Medulla oblongata (tissue), 1 donor: ENCODE data around the gene SPATA6L.

ENCODE experiments used
- DNase-seq: peaks from one replicate; pipeline ENCODE4 v3.0.0-alpha.2; 2015; ENCODE audit errors: extremely low spot score

SPATA6L gene, protein sequence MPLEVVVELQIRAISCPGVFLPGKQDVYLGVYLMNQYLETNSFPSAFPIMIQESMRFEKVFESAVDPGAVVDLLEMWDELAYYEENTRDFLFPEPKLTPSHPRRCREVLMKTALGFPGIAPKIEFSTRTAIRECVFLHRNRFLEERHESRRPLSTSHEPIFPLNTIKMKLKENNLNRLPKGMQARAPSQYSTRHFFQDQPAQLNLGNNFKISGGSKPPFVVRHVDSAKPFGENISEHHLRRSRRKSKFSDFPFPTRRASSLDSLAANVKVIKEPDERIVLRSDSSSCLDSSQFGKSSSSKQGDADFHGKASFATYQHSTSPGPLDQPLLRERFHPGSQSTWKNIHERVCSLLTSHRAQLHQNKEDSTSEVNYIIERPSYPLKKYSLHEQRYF

DNA sequence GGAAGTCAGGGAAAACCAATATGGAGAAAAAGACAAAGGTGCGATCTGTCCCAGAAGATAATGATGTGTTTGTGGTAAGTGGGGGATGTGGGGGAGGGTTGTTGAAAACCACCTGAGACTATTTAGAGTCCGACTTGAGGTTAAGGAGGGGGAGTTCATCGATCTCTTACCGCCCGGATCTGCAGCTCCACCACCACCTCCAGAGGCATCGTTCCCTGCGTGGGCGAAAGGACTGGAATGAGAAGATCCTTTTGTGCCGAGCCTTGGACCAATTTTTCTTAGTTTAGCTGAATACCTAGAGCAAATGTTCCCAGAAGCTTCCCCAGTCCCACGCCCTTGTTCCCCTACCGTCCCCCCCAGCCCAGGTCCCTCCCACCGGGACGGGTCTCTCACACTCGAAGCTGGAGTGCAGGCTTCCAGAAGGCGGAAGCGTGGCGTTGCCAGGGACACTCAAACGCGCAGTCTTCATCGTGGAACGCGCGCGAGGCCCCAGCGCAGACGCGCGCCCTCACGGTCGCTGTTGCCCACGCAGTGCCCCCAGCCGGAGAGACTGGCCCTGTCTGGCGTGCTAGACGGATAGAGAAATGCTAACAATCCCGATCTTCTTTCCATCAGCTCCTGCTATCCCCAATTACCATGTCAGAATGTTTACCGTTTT is at the start of gene SPATA6L:
Gene SPATA6L, minus strand, starts transcription at position 439 of the 658 bp plus-strand sequence. Its CDS starts 230 bp downstream, at position 209.
- peak; percentile 79 for DNase-seq

DNA sequence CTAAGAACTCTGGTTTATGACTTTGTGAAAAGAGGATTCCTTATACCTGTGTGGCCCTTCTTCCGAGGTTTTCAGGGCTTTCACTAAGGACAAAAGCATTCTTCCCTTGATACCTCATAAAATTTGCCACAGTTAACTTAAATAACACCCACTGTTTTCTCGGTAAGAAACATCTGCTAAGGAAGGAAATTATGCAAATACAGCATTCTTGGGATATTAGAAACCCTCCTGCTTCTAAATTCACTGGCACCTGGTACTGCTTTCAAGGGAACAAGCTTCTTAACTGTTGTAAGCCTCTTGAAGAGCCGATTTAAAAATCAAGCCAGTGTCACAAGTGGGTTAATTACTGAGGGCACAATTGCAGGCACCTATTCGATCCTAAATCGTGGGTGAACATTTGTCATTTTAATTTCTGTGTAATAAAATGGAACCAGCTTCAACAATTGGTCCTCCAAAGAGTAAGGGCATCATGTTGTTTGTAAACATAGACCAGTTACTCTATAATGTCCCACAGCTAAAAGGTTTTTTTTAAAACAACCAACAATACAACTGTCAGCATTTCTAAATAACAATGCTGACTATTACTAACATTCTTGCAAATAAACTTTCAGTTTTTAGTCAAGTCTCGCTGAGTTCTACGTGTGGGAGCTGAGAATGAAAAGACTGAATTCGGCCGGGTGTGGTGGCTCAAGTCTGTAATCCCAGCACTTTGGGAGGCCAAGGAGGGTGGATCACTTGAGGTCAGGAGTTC is 48.2 kb upstream of the SPATA6L start:
- no peak for DNase-seq

DNA sequence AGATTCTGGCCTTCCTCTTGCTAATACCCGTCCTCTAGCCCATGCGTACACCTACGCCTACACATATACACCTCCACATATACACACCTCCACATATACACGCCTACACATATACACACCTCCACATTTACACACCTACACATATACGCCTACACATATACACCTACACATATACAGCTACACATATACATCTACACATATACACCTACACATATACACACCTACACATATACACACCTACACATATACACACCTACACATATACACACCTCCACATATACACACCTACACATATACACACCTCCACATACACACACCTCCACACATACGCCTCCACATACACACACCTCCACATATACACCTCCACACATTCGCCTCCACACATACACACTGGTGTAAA is 47.6 kb upstream of the SPATA6L start:
- DNase-seq: no peak

DNA sequence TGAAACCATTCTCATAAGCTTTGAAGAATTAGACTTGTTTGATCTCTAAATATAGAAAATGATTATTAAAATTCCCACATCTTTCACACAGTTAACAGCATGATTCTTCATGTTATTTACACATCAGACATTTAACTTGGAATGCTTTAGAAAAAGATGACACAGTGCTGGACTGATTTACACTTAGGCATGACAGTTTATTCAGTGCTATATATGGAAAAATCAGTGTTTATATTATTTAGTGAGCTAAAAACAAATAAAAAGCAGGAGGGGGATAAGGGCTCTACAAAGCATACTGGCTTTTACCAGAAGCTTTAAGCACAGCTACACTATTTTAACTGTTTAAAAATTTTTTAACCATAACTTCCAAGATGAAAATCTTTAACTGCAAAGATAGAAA is 43.1 kb upstream of the SPATA6L start:
- DNase-seq: no peak

DNA sequence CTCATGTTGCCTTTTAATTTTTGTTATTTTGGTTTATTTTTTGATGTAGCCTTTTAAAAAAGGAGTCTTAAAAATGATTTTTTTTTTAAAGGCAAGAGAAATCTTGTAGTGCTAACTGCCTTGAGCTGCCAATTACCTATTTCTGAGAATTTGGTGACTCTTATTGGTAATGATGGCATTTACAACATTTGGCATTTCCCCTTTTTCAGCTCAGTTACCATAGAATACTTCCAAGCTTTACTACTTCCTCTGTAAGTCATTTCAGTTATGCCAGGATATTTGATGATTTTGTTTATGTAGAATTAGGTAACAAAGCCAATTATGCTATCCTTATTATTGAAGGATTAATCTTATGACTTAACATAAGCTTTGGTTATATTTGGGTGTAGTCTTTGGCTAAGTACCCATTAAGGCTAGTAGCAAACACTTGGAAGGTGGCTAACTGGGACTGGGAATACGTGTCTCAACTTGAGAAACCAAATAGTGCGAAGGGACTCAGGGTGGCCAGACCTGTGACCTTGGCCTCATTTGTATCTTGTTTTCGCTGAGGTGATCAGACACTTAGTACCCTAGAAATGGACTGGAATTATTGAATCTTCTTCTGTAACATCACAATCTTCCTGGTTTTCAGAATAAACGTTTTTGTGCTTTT is 40.8 kb upstream of the SPATA6L start:
- DNase-seq: no peak

DNA sequence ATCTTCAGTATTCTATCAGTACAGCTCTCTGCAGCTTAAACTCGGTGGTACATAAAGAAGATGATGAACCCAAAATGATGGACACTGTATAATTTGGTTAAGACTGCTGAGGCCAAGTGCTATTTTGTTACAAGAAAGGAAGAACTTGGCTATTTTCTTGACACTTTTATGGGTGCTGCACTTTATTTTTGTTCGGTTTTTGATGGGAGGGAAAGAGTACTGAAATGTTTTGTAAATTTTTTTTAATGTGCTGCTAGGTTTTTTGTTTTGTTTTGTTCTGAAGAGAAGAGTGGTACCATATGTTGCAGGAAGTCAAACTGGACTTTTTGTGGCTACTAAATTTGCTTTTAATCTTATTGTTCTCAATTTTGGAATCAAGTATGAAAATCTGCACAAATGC is 39.7 kb upstream of the SPATA6L start:
- DNase-seq: no peak

DNA sequence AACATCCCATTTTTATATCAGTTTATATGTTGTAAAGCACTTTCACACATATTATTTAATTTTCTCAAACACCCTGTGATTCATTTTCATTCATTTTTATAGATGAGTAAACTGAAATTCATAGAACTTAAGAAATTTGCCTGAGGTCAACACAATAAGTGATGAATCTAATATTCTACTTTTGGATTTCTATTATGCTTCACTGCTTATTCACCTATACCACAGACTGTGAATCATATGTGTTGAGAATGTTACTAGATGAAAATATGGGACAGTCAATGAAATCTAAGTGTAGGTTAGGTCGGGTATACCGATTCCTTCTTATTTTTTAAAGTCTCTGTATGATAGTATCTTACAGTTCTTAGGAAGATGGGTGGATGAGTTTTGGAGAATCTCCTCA is 37.8 kb upstream of the SPATA6L start:
- no peak for DNase-seq

DNA sequence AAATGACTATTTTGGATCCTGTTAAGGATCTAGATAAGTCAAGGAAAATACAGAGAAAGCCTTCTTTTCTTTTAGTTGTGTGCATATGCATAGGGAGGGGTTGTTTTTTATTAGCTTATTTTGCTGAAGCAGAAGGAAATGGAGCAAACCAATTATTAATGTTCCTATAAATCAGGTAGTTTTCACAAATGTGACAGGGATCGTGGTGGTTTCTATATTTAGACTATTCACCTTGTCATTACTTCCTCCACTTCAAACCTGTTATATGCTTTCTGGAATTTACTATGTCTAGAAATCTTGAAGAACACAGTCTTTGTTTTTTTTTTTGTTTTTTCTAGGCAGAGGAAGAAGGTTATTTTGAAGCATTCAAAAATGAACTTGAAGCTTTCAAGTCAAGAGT is 35.2 kb upstream of the SPATA6L start:
- no peak for DNase-seq

DNA sequence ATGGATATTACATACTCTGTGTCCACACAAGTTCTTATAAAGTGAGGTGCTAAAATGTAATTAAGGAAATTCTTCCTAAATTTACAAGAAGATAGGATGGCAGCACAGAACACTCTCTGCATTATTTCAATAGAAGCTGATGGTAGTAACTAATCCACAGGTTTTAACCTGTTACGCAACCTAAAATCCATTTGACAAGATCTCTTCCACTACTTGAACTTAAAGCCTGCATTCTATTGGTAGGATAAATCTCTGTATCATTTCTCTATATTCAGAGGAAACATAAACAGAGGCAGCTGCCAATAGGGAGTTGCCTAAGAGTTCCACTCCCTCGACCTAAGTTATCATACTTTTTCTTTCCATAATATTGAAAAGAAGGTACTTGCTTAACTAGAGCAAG is 34.7 kb upstream of the SPATA6L start:
- DNase-seq: no peak

DNA sequence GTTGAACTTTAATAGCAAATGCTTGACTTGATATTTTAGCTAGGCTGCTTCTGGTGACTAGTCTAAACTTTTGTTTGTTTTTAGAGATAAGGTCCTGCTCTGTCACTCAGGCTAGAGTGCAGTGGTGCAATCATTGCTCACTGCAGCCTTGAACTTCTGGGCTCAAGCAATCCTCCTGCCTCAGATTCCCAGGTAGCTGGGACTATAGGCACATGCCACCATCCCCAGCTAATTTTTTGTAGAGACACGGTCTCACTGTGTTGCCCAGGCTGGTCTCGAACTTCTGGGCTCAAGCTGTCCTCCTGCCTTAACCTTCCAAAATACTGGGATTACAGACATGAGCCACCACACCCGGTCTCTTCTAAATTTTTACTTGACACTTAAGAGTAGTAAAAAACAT is 33.8 kb upstream of the SPATA6L start:
- no peak for DNase-seq

DNA sequence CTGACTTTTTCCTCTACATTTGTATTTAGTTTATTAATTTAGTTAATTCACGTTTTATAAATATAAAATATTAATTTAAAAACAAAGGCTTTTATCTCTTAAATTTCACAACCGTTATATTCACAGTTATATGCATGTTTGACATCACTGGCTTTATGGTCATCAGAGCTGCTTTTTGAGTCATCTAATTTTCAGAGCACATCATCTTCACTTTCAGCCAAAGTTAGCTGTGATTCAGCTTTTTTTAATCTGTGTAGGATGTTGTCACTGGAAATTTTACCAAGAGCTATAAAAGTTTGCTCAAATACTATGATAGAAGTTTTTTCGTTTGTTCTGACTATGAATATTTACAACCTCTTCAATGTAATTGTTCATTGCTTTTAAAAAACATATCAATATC is 25.5 kb upstream of the SPATA6L start:
- DNase-seq: no peak

DNA sequence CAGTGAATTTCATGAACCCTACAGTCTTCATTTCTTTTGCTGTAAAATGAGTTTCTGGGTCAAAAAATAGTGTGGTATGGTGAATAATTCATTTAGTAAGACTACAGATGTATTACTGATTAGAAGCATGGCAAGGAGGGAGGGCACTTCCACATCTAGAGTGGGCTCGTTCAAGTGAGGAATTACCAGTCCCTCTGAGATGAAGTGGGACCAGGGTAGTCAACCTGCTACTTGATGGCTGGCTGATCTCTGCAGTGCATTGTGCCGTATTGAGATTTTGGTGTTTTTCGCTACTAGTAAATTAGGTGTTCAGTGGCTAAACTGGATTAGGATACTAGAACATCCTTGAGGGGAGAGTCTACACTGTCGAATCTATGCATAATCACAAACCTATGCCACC is 23.9 kb upstream of the SPATA6L start:
- no peak for DNase-seq

DNA sequence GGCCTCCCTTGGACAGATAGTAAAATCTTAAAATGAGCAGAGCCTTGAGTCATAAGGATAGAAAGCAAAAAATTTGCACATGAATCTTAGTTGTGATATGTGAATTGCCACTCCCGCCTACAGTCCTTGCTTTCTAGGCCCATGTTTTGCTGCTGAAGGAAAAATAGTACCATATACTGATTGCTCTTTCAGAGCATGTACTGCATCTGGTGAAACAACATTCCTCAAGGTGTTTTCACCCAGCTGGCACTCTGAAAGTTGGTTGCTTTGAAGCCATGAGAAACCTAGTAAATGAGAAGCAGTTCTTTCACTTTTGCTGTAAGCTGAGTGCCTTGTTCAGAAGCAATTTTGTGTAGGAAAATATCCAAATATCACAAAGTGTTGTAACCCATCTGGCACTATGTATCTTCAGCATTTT is 23.4 kb upstream of the SPATA6L start:
- no peak for DNase-seq

DNA sequence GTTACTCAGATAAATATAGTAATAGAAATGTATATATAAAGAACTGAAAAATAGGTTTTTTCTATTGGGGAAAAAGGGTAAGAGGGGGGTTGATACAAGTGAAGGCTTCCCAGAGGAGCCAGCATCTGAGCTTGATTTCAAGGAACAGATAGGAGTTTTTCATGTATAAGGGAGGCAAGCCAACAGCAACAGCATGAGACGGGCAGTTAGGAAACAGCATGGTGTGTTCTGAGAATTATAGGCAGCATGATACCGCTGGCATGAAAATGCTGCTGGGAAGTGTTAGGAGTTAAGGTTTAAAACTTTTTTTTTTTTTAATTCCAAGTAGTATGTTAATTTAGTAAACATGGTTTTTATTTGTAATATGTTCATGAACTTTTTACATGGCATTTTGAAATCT is 22.7 kb upstream of the SPATA6L start:
- no peak for DNase-seq

DNA sequence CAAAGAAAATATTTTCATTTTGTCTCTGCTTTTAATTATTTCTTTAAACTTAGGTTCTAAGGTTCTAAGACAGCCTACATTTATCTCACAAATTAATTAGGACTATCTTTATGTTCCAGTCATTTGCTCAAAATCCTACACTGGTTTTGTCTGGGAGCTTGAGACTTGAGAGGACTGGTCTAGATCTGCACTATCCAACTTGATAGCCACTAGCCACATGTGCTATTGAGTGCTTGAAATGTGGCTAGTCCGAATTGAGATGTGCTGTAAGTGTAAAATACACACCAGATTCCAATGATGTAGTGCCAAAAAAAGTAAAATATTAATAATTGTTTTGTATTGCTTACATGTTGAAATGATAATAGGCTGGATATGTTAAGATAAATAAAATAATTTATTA is 20.3 kb upstream of the SPATA6L start:
- no peak for DNase-seq

DNA sequence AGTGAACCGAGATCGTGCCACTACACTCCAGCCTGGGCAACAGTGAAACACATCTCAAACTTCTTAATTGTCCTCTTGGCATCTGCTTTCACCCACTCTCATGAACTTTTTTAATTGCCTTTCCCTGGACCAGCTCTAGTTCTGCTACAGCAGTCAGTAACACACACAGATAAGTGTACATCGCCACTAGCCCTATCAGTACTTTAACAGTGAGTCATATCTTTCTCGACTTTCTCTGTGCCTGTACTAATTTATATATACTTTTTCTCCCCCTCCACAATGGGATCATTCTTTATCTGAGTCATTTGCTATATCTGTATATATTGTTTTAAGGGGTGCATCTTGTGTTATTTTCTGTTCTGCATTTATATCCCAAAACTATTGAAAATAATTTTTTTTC is 19.8 kb upstream of the SPATA6L start:
- no peak for DNase-seq

DNA sequence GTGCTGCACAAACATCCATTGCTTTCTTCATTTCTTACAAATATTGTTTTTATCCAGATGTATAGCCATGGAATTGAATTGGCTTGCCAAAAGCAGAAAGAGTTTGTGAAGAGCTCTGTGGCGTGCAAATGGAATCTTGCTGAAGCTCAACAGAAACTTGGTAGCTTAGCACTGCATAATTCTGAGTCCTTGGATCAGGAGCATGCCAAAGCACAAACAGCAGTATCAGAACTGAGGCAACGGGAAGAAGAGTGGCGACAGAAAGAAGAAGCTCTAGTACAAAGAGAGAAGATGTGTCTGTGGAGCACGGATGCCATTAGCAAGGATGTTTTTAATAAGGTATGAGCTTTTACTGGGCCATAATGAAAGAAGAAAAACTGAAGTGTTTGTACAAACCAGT is 18.5 kb upstream of the SPATA6L start:
- DNase-seq: no peak

DNA sequence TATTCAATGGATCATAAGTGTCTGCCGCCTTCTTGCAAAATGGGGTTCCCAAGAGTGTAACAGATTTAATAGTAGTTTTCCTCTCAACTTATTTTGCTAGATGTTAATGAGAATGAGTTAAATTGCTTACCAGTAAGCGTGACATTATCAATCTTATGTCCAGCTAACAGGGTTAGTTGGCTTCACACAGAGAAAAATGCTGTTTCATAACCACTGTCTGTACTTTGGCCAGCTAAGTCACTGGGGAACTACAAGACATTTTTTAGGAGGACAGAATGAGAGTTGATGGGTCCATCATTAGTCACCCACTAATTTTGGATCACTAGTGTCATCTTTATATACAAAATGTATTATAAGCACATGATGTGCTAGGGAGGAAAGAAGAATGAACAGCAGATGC is 14.5 kb upstream of the SPATA6L start:
- peak; percentile 19 for DNase-seq

DNA sequence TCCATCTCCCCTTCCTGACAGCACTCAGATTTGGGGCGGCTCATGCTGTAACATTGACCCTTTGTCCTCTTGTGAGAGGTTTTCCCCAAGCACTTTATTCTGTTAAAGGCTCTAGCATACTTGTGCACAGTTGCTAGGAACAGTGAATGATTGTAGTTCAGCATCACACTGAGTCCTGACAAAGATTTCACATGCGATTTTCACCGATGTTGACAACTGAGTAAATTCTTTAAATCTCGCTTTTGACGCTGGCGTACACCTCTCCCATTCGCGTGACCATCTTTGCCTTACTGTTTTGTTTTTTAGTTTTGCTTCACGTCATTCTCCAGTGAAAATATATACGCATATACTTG is 13.9 kb upstream of the SPATA6L start:
- peak; percentile 51 for DNase-seq

DNA sequence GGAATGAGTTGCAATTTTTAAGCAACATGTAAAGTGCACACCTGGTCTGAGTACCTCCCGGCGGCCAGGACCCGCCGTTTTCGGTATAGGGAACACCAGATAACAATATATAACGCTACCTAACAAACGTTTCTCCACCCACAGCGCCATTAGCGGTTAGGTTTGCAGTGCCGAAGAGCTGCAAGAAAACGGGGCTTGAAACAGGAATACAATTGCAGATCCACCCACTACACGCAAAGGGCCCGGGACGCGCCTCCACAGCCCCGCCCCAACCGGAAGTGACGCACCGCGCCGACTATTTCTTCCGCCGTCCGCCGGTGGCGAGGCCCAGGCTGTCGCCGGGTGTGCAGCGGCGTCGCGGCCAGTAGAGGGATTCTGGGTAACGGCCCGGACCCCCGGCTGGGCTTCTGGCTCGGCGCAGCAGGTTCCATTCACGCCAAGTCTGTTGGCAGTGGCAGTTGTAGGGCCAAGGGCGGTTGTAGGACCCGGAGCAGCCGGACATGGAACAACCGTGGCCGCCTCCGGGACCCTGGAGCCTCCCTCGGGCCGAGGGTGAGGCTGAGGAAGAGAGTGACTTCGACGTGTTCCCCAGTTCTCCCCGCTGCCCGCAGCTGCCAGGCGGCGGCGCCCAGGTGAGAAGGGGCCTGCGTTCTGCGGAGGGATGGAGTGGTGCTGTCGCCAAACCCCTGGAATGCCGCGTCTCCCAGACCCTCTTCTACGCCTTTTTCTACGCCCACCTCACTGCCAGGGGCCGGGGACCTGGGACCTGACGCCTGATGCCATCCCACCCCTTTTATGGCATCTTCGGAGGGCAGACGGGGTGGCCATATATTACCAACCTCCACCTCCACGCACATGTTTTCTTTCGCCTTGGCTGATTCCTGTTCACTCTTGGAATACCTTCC is 13.2 kb upstream of the SPATA6L start, which contains the start of gene CDC37L1:
Gene CDC37L1, plus strand, starts transcription at position 302 of the 905 bp plus-strand sequence. Its CDS starts 199 bp downstream, at position 501.
- peak; percentile 97 for DNase-seq

DNA sequence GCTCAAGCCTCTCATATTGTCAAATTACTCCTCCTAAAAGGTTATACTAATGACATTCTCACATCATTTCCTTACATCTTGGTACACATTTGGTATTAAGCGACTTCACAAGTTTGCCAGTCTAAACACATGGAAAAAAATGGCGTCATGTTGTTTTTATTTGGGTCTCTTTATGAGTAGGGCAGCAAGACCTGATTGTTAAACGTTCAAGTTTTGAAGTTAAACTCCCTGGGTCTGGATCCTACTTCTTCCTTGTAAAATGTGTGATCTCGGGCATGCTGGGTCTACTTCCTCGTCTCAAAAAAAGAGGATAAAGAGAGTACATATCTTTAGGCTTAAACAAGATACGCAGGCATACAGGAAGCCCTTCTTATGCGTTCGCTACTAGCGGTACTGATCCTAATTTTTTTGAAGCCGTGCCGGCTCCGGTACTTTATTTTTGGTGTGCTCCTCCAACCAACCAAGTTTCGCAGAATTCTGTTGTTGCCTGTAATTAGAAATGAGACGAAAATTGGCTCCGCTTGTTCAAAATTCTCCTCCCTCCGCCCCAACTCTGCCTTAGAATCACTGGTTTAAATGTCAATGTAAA is 12.5 kb upstream of the SPATA6L start:
- DNase-seq: peak; percentile 59
